Astrocyte (in vitro differentiated cells and primary cell): ENCODE data around the gene SERPINE2.

ENCODE experiments used
- CTCF ChIP-seq: IDR thresholded peaks from 2 replicates; pipeline ENCODE4 v1.5.1; 2011; ENCODE audit warnings: low read depth, mild to moderate bottlenecking, inconsistent platforms, low read length, moderate library complexity; ENCODE audit not compliant: insufficient read depth
- EZH2 ChIP-seq: IDR thresholded peaks from 2 replicates; pipeline ENCODE4 v1.6.1; 2012; ENCODE audit warnings: mild to moderate bottlenecking, low read length, inconsistent platforms; ENCODE audit not compliant: insufficient read depth

GRCh38 chr2:223957092-223957851 lies 81.8 kb downstream of the SERPINE2 start, which contains the start of gene MRPL44:
- no peak for TF ChIP-seq CTCF
- no peak for TF ChIP-seq EZH2
